Measurements from ENCODE around the gene DLL1. TPM values are rescaled to one million over a fixed set of nuclear protein-coding genes. Genes with fewer than 3 reads are reported as not detected.

Gene DLL1
- total RNA-seq, 1 experiment from 2014 or later: 0.13 TPM

DNA sequence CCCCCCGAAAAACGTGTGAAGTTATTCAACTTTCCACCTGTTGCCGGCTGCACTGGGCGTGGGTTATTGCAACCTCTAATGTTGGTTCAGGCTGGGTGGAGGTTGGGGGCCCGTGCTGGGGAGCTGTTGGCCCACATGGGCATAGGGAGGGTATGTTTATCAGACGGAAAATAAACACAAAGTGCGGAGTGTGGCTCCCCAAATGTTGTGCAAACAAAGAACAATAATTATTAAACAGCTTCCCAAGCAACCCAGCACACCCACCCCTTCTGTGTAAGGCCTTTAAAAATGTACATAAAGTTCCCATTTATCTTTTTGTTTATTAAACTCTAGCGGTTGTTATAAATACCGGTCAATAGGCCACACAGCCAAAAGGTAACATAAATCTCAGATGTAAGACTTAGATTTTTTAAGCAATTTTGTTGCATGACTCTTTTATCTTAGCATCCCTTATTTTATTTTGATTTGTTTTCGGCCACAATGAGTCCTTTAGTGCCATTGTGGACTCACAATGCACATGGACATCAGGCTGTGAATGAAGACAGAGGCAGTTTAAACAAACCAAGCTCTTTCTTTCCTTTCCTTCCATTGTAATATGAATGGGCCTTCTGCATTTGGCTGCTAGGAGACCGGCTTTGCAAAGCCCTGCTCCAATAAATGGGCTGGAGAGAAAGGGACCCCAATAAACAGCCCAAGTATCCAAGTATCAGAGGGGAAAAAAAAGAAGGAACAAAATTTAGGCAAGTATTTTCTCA, 6.9 kb upstream of the DLL1 start:
- in situ Hi-C loops (cut with HindIII; ENCODE audit: low pct_unique_long_range_greater_than_20kb, low sequenced_read_pairs): no loop called here
- DNase-seq (ENCODE audit: low read depth, low spot score): no peak

DNA sequence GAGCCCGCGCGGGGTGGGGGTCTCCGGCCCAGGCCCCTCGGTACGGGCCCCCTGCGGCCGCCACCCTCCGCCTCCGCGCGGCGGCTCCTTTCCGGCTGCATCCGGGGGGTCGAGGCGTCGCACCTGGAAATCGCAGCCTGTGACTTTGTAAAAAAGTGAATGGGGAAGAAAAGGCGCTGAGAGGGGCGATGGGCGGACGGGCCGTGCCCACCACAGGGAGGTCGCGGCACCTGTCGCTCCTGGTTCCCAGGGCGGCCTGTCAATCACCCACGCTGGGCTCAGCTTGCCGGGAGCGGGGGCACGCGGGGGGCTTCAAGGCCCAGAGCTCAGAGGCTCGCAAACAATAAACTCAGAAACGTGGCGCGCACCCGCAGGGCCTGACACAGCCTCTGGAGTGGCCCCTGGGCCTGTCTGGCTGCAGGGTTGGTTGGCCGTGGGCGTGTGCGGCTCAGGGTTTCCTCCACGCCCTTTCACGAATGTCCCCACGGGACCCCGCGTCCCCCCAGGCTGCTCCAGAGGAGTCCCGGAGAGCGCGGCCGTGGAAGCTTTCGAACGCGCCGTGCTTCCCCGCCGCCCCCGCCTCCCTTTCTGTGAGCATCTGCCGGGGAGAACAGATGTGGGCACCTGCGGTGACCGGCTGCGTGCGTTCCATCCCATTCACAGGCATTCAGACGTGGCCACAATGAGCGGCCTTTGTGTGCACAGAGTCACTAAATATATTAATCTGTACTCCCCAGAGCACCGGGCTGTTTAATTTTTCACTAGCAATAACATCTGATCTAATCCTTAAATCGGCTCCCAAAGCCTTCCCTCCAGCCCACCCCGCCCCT, 6.1 kb upstream of the DLL1 start:
- in situ Hi-C loops (cut with HindIII; ENCODE audit: low pct_unique_long_range_greater_than_20kb, low sequenced_read_pairs): no loop called here
- DNase-seq (ENCODE audit: low read depth, low spot score): no peak

DNA sequence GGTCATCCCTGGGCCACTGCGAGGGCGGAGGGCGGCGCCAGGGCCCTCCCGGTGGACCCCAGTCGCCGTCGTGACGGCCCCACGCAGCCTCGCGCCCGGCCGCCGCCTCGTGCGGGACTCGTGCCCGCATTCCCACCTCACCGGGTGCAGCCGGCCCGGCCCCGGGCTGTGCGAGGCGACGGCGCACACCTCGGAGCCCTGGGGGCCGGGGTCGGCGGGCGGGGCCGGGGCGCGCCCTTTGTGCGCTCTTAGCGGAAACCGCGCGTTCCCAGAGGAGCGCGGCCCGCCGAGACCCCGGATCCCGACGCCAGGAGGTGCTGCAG, 5.5 kb upstream of the DLL1 start:
- in situ Hi-C loops (cut with HindIII; ENCODE audit: low pct_unique_long_range_greater_than_20kb, low sequenced_read_pairs): no loop called here
- DNase-seq (ENCODE audit: low read depth, low spot score): no peak

DNA sequence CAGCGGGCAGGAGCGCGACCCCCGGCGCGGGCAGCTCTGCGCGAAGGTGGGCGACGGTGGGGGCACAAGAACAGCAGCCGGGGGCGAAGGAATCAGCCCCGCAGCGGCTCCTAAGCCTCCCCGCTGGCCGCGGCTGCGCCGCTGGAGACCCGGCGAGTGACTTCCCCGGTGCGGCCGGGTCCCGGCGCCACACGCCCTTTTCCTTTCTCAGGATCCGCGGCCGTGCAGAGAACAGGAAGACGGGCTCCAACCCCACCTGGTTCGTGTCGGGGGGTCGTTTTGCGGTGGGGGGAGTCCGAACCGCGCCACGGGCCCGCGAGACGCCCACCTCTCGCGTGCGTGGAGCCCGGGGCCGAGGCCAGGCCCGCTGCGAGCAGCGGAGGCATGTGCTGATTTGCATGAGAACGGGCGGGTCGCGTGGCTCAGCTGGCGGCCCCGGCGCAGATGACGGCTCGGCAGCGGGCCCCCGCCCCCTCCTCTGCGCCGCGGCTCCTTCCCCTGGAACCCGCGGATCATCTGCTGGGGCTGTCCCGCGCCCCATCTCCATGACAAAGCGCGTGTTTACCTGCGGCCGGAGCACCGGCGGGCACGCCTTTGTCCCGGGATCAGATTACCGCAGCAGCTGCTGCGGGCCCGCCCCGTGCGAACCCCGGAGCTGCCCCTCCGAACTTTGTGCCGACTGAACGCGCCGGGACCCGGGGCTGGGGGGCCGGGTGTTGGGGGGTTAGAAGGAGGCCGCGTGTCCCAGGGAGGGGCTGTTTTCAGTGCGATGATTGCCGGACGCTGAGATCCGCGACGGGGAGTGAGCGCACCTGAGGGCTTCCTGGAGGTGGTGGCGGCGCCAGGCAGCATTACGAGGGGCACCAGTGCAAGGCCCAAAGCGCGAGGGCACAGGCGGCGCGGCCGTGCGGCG, 4.9 kb upstream of the DLL1 start:
- DNase-seq (ENCODE audit: low read depth, low spot score): no peak
- in situ Hi-C loops (cut with HindIII; ENCODE audit: low pct_unique_long_range_greater_than_20kb, low sequenced_read_pairs): no loop called here

DNA sequence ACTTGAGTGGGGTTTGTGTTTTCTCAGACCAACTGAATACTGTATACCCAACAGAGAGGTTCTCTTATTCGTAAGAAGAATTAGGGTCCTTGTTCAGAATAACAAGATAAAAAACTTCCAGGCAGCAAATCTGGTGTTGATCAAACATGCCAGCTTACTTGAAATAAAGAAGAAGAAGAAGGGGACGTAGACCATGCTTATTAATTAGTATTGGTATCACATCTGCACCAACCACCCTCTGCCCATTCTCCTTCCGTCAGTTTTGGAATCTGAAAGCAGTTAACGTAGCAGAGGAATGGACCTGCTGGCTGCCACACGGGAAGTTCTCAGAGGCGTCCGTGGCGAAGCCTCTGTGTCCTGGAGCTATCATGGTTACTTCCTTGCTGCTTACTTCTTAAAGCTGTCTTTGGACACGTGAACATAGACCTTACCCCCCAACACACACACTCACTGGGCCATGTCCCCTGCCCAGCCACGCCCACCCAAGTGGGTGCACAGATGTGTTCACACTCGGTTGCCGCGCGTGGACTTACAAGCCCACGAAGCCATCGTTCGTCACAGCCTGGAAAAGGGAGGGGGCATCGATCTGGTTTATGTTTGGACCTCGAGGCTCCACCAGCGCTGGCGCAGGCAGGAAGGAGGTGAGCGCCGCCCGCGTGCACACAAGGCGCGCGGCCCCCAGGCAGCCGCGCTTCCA, 4.1 kb upstream of the DLL1 start:
- in situ Hi-C loops (cut with HindIII; ENCODE audit: low pct_unique_long_range_greater_than_20kb, low sequenced_read_pairs): no loop called here
- no peak for DNase-seq (ENCODE audit: low read depth, low spot score)

DNA sequence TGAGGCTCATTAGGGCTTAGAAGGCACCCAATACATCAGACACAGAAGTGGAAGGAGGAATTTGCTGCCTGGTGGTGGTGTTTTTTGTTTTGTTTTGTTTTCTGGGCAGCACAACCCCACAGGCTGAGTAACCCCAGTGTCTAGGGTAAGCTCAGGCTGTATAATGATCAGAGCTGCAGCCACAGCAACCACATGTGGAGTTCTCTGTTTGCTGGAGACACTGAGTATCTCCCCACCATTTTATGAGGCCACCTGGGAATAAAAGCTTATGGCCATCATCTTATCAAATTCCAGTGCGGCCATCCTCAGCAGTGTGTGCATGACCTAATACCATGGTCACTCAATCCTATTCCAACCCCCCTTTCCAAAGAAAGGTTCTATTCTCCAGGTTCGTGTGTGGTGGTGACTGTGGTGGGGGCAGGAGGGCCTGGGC, 3.4 kb upstream of the DLL1 start:
- no peak for DNase-seq (ENCODE audit: low read depth, low spot score)
- in situ Hi-C loops (cut with HindIII; ENCODE audit: low pct_unique_long_range_greater_than_20kb, low sequenced_read_pairs): no loop called here

DNA sequence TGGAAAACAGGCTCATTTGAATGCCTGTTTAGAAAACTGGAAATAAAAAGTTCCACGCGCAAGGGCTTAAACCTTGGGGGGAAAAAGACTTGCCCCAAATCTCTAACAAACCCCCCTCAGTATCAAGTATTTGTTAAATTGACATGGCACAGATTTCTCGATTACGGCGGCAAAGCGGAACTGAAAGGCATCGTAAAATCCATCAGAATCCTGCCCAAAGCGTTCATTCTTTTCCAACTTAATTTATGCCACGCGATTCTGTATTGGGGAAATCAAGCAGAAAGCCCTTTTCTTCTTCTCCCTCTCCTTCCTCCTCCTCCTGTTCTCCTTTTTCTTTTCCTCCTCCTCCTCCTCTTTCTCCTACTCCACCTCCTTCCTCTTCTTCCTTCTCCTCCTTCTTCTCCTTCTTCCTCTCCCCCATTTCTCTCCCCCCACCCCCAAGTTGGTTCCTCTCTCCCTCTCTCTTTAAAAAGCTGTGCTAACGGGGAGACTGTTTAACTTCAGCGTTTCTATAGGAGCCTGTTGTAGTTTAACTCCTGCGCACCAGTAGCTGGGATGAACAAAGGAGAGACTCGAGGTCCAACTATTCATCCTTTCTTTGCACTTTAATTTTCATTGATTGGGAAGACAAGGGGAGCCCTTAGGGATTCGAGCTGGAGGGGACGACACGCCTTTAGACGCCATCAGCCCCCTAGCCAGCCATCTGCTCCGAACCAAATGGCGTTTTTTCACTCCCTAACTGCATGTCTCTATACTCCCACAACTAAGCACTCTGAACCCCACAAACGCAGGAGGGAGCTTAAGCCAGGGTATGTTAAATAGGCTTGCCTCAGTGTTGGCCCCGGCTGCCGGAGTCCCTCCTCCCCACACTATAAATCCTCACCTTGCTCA, 2.7 kb upstream of the DLL1 start:
- DNase-seq (ENCODE audit: low read depth, low spot score): no peak
- in situ Hi-C loops (cut with HindIII; ENCODE audit: low pct_unique_long_range_greater_than_20kb, low sequenced_read_pairs): no loop called here

DNA sequence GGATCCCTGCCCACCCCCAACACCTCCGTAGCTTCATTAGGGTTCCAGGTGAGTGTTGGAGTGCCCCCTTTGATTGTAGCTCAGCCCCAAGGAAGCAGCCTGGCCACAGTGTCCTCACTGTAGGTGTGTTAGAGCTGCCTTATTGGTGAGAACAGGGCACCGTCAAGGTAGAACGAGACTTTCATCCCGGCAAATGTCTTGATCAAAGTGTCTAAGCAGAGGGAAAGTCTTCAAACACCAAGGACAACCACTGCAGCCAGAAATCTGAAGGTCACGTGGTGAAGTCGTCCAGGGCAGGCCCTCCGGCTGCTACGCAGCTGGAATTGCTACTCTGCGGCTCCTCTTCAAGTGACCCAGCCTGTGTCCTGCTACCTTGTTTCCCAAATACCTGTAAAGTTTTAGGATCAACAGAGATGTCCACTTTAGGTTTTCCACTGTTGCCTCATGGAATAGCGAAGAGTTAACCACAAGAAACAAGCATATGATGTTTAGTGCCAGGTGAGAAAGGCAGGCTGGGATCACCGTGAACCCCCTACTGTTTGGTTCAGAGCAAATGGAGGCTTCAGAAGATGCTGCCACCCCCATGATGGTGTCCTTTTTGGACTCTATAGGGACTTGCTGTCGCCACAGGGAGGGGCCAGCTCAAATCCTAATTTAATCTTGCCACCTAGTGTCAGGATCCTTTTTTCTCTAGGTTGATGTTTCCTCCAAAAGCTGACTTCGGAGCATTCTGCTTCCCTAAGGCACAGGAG, 1.7 kb upstream of the DLL1 start:
- in situ Hi-C loops (cut with HindIII; ENCODE audit: low pct_unique_long_range_greater_than_20kb, low sequenced_read_pairs): no loop called here

DNA sequence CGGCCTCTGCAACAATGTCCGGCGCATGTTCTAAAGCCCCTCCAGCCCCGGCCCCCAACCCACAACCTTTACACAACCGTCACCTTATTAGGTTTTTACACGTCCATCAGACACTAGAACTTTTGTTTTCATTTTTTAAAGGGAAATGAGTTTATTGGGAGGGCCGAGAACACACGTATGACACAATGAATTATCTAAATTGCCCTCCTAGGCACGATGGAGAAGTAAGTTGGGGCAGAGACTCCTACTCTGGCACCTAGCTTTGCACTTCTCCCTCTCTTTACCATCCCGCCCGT, 1.2 kb upstream of the DLL1 start:
- in situ Hi-C loops (cut with HindIII; ENCODE audit: low pct_unique_long_range_greater_than_20kb, low sequenced_read_pairs): no loop called here
- no peak for DNase-seq (ENCODE audit: low read depth, low spot score)

More for the DNA sequence above, 1.7 kb upstream of the DLL1 start:
- DNase-seq (ENCODE audit: low read depth, low spot score): peak; percentile 30

DNA sequence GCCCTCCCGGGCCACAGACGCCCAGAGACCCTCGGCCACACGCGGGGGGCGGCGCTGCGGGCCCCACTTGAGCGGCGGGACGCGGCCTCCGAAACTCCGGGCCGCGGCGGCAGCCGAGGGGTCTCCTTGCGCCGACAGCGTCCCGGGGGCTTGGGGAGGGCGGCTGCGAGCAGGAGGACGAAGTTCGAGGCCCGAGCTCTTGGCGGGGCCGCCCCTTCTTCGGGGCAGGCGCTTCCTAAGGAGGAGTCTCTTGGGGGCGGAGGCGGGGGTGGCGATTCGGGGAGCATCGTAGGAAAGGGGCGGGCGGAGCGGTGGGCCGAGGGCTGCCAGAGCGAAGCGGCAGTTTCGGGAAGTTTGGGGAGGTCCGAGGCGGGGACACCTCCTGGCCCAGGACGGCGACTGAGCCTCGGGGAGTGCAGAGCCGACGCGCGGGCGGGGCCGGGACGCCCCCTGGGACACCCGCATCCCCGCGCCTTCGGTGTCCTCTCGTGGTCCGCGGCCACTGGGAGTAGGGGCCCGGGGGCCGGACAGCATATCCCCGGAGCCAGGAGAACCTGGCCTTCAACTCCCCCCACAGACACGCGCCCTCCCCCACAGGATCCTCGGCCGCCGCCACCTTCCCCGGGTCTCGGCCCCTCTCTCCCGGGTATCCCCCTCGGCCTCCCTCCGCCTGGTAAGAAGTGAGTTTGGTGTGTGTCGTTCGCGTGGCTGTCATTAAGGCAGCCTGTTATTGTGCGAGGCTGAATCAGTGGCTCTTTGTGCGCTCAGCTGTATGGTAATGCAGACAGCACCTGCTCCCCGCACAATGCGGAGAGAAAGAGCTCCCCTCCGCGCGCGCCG, 613 bp upstream of the DLL1 start:
- in situ Hi-C loops (cut with HindIII; ENCODE audit: low pct_unique_long_range_greater_than_20kb, low sequenced_read_pairs): no loop called here
- no peak for DNase-seq (ENCODE audit: low read depth, low spot score)

DNA sequence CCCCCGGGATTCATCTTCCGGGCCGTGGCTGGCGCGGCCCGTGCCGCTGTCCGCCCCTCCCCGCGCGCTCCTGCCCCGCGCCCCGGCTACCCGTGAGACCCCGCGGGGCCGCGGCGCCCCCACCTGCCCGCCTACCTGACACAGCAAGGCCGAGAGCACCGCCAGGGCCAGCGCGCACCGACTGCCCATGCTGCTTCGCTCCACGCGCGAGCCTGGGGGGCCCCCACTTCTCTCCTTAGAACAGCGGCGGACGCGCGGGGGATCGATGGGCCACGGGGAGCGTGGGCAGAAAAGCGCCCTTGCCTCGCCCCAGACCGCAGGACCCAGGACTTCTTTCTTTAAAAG, 955 bp downstream of the DLL1 start:
- DNase-seq (ENCODE audit: low read depth, low spot score): no peak

DNA sequence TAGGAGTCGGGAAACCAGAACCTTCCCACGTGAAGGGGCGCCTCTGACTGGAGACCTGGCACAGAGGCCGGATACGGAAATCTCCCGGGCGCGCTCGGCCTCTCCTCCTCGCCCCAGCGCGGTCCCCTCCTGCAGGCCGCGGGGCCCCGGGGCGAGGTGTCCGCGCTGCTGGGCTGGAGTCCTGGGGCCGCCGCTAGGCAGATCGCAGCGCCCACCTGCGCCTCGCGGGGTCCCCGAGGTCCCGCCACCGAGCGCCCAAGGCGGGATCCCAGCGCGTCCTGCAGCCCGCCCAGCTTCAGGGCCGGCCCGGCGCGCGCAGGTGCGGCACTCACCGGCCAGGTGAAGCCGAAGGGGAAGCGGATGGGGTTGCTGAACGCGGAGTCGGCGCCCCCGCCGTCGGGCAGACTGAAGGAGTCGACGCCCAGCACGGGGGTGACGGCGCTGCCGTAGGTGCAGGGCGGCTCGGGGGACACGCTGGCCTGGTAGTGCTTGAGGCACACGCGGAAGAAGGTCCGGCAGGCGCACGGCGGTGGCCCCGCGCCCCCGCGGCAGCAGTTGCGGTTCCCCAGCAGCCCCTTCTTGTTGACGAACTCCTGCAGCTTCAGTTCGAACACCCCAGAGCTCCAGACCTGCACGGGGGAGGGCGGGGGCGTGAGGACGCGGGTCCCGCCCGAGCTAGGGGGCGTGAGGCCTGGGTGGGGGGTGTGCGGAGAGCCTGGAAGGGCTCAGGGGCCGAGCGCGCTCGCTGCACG, 1.5 kb downstream of the DLL1 start:
- in situ Hi-C loops (cut with HindIII; ENCODE audit: low pct_unique_long_range_greater_than_20kb, low sequenced_read_pairs): no loop called here
- no peak for DNase-seq (ENCODE audit: low read depth, low spot score)

More for the DNA sequence above, 955 bp downstream of the DLL1 start:
- in situ Hi-C loops (cut with HindIII; ENCODE audit: low pct_unique_long_range_greater_than_20kb, low sequenced_read_pairs): no loop called here

DNA sequence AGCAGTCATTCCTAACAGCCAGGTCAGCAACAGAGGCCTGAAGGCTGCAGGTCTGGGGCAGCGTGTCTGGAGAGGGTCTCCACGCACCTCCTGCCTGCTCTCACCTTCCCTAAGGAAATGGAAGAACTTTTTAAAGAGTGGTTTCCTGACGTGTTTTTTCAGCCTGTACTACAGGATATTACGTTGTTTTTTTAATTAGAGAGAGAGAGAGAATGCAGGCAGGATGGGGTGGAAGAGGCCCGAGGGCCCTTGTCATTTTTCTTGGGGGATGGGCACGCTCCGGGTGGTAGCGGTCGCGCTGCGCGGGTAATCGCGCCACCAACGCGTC, 2.1 kb downstream of the DLL1 start:
- in situ Hi-C loops (cut with HindIII; ENCODE audit: low pct_unique_long_range_greater_than_20kb, low sequenced_read_pairs): no loop called here
- no peak for DNase-seq (ENCODE audit: low read depth, low spot score)

DNA sequence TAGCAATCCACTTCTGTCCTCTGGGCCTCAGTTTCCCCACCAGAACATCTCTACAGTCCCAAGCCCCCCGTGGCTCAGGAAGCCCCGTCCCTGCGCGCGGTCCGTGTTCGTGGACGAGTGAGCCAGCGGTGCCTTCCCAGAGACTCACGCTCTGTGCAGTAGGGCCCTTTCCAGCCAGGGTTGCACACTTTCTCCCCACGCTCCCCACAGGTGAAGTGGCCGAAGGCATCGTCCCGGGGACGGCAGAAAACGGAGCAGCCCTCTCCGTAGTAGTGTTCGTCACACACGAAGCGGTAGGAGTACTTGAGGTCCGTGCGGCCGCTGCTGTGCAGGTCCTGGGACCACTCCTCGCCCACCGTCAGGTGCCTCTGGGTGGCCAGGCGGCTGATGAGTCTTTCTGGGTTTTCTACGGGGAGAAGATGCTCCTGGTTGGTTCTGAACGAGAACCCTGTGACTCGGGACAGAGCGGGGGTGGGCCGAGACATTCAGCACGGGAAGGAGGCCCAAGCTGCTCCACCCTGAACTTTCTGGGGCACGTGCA, 2.7 kb downstream of the DLL1 start:
- in situ Hi-C loops (cut with HindIII; ENCODE audit: low pct_unique_long_range_greater_than_20kb, low sequenced_read_pairs): no loop called here
- no peak for DNase-seq (ENCODE audit: low read depth, low spot score)

DNA sequence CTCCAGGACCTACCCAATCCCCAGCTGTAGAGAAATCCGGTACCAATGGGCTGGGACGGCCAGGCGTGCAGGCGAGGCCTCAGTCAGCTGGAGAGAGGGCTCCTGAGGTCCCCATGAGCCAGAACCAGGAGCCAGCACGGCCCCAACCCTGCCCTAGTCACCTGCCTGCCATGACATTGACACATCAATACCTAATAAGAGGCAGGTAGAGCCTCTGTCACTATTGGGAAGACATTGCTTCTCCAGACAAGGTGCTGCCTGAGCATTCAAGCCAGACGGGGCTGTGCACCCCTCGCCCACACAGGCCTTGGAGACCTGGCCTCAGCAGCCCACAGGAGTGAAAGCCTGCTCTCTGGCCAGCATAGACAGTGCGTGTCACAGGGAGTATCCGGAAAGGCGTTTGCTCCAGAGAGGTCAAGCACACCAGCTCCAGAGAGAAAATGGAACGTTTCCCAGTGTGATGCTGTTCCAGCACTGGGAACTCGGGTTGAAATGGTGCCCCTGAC, 3.5 kb downstream of the DLL1 start:
- no peak for DNase-seq (ENCODE audit: low read depth, low spot score)
- in situ Hi-C loops (cut with HindIII; ENCODE audit: low pct_unique_long_range_greater_than_20kb, low sequenced_read_pairs): no loop called here
